Retinal pigment epithelial cell (primary cell): ENCODE results near the gene SPSB3.

ENCODE experiments used
- DNase-seq: peaks from one replicate; pipeline ENCODE4 v3.0.0-alpha.2; 2010; ENCODE audit warnings: low read depth
- H3K4me3 ChIP-seq: 2 replicates; pipeline ENCODE4 v1.5.1; 2011; ENCODE audit warnings: mild to moderate bottlenecking, low read length, control low read depth, moderate library complexity
- CTCF ChIP-seq: conservative IDR thresholded peaks from 2 replicates; pipeline ENCODE4 v1.5.1; 2011; ENCODE audit warnings: low read depth, low read length, control low read depth, inconsistent platforms

SPSB3 gene

GRCh38 chr16:1784977-1785845 is 2.8 kb upstream of the SPSB3 start:
- no peak for DNase-seq
- no peak overlapping the region for H3K4me3 ChIP-seq
- TF ChIP-seq CTCF = no peak

- TF ChIP-seq CTCF = peak; percentile 12
- DNase-seq = no peak
- peak overlapping the region; percentile 89 for H3K4me3 ChIP-seq
Measured at GRCh38 chr16:1781758-1782407, 488 bp downstream of the SPSB3 start.

- peak overlapping the region; percentile 89 for H3K4me3 ChIP-seq
- no peak for DNase-seq
- no peak for TF ChIP-seq CTCF
Measured at GRCh38 chr16:1781254-1781653, 1.1 kb downstream of the SPSB3 start.

- TF ChIP-seq CTCF = no peak
- no peak overlapping the region for H3K4me3 ChIP-seq
- DNase-seq = no peak
Measured at GRCh38 chr16:1780677-1781072, 1.7 kb downstream of the SPSB3 start.

- H3K4me3 ChIP-seq = no peak overlapping the region
- no peak for TF ChIP-seq CTCF
- DNase-seq = no peak
Measured at GRCh38 chr16:1779741-1780676, 2.4 kb downstream of the SPSB3 start.

GRCh38 chr16:1779234-1779701 is 3.1 kb downstream of the SPSB3 start:
- DNase-seq = no peak

More at GRCh38 chr16:1779234-1779701, 3.1 kb downstream of the SPSB3 start:
- TF ChIP-seq CTCF = no peak
- H3K4me3 ChIP-seq = no peak overlapping the region
